H9 (cell line): Measurements from ENCODE around the gene ACP2. TPM values are rescaled to one million over a fixed set of nuclear protein-coding genes. Genes with fewer than 3 reads are reported as not detected.

Experiments
- DNase-seq: peaks from one replicate; pipeline ENCODE4 v3.0.0-alpha.2; 2017
- H2AFZ ChIP-seq: one replicate; pipeline ENCODE4 v1.6.1; 2013; ENCODE audit warnings: mild to moderate bottlenecking, low read length, control low read depth, moderate library complexity
- H2AK5ac ChIP-seq: 2 replicates; pipeline ENCODE4 v1.6.1; 2013; ENCODE audit warnings: low read length, control low read depth, mixed read lengths; ENCODE audit not compliant: insufficient read length
- H2BK120ac ChIP-seq: one replicate; pipeline ENCODE4 v1.6.1; 2013; ENCODE audit warnings: low read depth, mild to moderate bottlenecking, low read length, control low read depth, inconsistent platforms; ENCODE audit not compliant: poor library complexity, severe bottlenecking
- H2BK12ac ChIP-seq: 2 replicates; pipeline ENCODE4 v1.6.1; 2013; ENCODE audit warnings: low read length, control low read depth, mixed read lengths, low read depth; ENCODE audit not compliant: insufficient read length
- H2BK15ac ChIP-seq: 2 replicates; pipeline ENCODE4 v1.6.1; 2013; ENCODE audit warnings: low read depth, low read length, control low read depth
- H2BK20ac ChIP-seq: one replicate; pipeline ENCODE4 v1.6.1; 2013; ENCODE audit warnings: low read depth, mild to moderate bottlenecking, low read length, control low read depth, inconsistent platforms; ENCODE audit not compliant: poor library complexity, severe bottlenecking
- H2BK5ac ChIP-seq: 2 replicates; pipeline ENCODE4 v1.6.1; 2013; ENCODE audit warnings: low read length, control low read depth, mixed read lengths; ENCODE audit not compliant: insufficient read length
- H3K14ac ChIP-seq: 2 replicates; pipeline ENCODE4 v1.6.1; 2013; ENCODE audit warnings: low read length, control low read depth; ENCODE audit not compliant: insufficient read depth
- H3K18ac ChIP-seq: 2 replicates; pipeline ENCODE4 v1.6.1; 2013; ENCODE audit warnings: low read depth, mild to moderate bottlenecking, mixed read lengths, low read length, control low read depth; ENCODE audit not compliant: insufficient read length
- H3K23ac ChIP-seq: 2 replicates; pipeline ENCODE4 v1.6.1; 2013; ENCODE audit warnings: low read length, control low read depth, mixed read lengths, low read depth; ENCODE audit not compliant: insufficient read length
- H3K23me2 ChIP-seq: 2 replicates; pipeline ENCODE4 v1.6.1; 2013; ENCODE audit warnings: low read depth, mild to moderate bottlenecking, mixed read lengths, low read length, control low read depth; ENCODE audit not compliant: insufficient read length, poor library complexity, severe bottlenecking
- H3K27ac ChIP-seq: 2 replicates; pipeline ENCODE4 v1.5.1; 2013; ENCODE audit warnings: low read length, control low read depth, mixed read lengths, low read depth; ENCODE audit not compliant: insufficient read length
- H3K27me3 ChIP-seq: 2 replicates; pipeline ENCODE4 v1.6.1; 2013; ENCODE audit warnings: low read length, control low read depth, inconsistent platforms; ENCODE audit not compliant: insufficient read depth
- H3K4ac ChIP-seq: 2 replicates; pipeline ENCODE4 v1.6.1; 2013; ENCODE audit warnings: low read depth, mild to moderate bottlenecking, control low read depth, inconsistent platforms, low read length, moderate library complexity
- H3K4me1 ChIP-seq: 2 replicates; pipeline ENCODE4 v1.6.1; 2013; ENCODE audit warnings: low read length, control low read depth, inconsistent platforms; ENCODE audit not compliant: insufficient read depth
- H3K4me2 ChIP-seq: 2 replicates; pipeline ENCODE4 v1.6.1; 2013; ENCODE audit warnings: low read length, control low read depth, mixed read lengths; ENCODE audit not compliant: insufficient read length, insufficient read depth
- H3K56ac ChIP-seq: 2 replicates; pipeline ENCODE4 v1.6.1; 2013; ENCODE audit warnings: low read depth, mild to moderate bottlenecking, mixed read lengths, low read length, control low read depth; ENCODE audit not compliant: insufficient read length
- H3K79me1 ChIP-seq: 2 replicates; pipeline ENCODE4 v1.6.1; 2013; ENCODE audit warnings: low read depth, mild to moderate bottlenecking, moderate library complexity, low read length, control low read depth, inconsistent platforms; ENCODE audit not compliant: insufficient read depth, poor library complexity, severe bottlenecking
- H3K79me2 ChIP-seq: 2 replicates; pipeline ENCODE4 v1.6.1; 2013; ENCODE audit warnings: low read length, control low read depth, inconsistent platforms; ENCODE audit not compliant: insufficient read depth
- H3K9ac ChIP-seq: 2 replicates; pipeline ENCODE4 v1.6.1; 2013; ENCODE audit warnings: low read length, control low read depth, mixed read lengths; ENCODE audit not compliant: insufficient read length; ENCODE audit errors: extremely low read depth
- H3K9me3 ChIP-seq: one replicate; pipeline ENCODE4 v1.6.1; 2013; ENCODE audit warnings: low read depth, low read length, inconsistent platforms; ENCODE audit not compliant: control insufficient read depth
- H3T11ph ChIP-seq: one replicate; pipeline ENCODE4 v1.6.1; 2013; ENCODE audit warnings: mild to moderate bottlenecking, low read length, control low read depth, inconsistent platforms
- H4K20me1 ChIP-seq: one replicate; pipeline ENCODE4 v1.6.1; 2013; ENCODE audit not compliant: control insufficient read depth, insufficient read length, insufficient read depth
- H4K5ac ChIP-seq: 2 replicates; pipeline ENCODE4 v1.6.1; 2013; ENCODE audit warnings: low read depth, mild to moderate bottlenecking, mixed read lengths, low read length, control low read depth; ENCODE audit not compliant: insufficient read length
- H4K8ac ChIP-seq: replicated peaks from 2 replicates; pipeline ENCODE4 v1.6.1; 2013; ENCODE audit warnings: low read length, control low read depth, mixed read lengths, low read depth; ENCODE audit not compliant: insufficient read length
- H4K91ac ChIP-seq: 2 replicates; pipeline ENCODE4 v1.6.1; 2013; ENCODE audit warnings: low read depth, mild to moderate bottlenecking, moderate library complexity, mixed read lengths, low read length, control low read depth; ENCODE audit not compliant: insufficient read length
- H3K27ac Mint-ChIP-seq, 3 experiments: 2 replicates in 2 of 3; 3 replicates in 1 of 3; pipeline ENCODE4 v1.8.0; 2020 to 2021; ENCODE audit warnings: mixed read lengths in 3 of 3, mild to moderate bottlenecking in 1 of 3, moderate library complexity in 1 of 3
- H3K27me3 Mint-ChIP-seq: 2 replicates; pipeline ENCODE4 v1.8.0; 2021; ENCODE audit warnings: low read depth, mild to moderate bottlenecking, moderate library complexity, mixed read lengths
- H3K36me3 Mint-ChIP-seq, 3 experiments: 2 replicates in 2 of 3; 3 replicates in 1 of 3; pipeline ENCODE4 v1.8.0; 2020 to 2021; ENCODE audit warnings: low read depth in 3 of 3, mixed read lengths in 3 of 3; ENCODE audit not compliant: insufficient read depth in 1 of 3
- H3K4me1 Mint-ChIP-seq, 2 experiments: 2 replicates each; pipeline ENCODE4 v1.8.0; 2020; ENCODE audit warnings: mixed read lengths in 2 of 2
- H3K4me3 Mint-ChIP-seq, 2 experiments: 2 replicates in 1 of 2; 3 replicates in 1 of 2; pipeline ENCODE4 v1.8.0; 2020 to 2021; ENCODE audit warnings: mild to moderate bottlenecking in 2 of 2, mixed read lengths in 2 of 2, moderate library complexity in 1 of 2
- H3K9me3 Mint-ChIP-seq, 2 experiments: 2 replicates in 1 of 2; 3 replicates in 1 of 2; pipeline ENCODE4 v1.8.0; 2020; ENCODE audit warnings: mild to moderate bottlenecking in 2 of 2, mixed read lengths in 2 of 2, moderate library complexity in 1 of 2
- WGBS: extraction: QIAGEN DNeasy Blood & Tissue Kit; methylation state at CpG from one replicate; pipeline ENCODE4 v1.1.7; 2013; ENCODE audit warnings: missing lambda C conversion rate, low lambda C conversion rate, mixed read lengths; ENCODE audit not compliant: insufficient read length; ENCODE audit errors: extremely low coverage; 5-methylcytosine and 5-hydroxymethylcytosine counted together
- total RNA-seq: library from RNA; stranded (reverse); gene quantifications from 2 replicates; pipeline ENCODE4 v1.2.1, GENCODE V29; 2021
- TF ChIP-seq, protein P1 (sequence below): fragments of 200-600 bp; sonication (generic); conservative IDR thresholded peaks from 3 replicates; pipeline ENCODE4 v1.8.0; 2021; ENCODE audit warnings: antibody characterized with exemption, mild to moderate bottlenecking

Gene ACP2
- total RNA-seq, 1 experiment from 2014 or later = 29.5 TPM

DNA sequence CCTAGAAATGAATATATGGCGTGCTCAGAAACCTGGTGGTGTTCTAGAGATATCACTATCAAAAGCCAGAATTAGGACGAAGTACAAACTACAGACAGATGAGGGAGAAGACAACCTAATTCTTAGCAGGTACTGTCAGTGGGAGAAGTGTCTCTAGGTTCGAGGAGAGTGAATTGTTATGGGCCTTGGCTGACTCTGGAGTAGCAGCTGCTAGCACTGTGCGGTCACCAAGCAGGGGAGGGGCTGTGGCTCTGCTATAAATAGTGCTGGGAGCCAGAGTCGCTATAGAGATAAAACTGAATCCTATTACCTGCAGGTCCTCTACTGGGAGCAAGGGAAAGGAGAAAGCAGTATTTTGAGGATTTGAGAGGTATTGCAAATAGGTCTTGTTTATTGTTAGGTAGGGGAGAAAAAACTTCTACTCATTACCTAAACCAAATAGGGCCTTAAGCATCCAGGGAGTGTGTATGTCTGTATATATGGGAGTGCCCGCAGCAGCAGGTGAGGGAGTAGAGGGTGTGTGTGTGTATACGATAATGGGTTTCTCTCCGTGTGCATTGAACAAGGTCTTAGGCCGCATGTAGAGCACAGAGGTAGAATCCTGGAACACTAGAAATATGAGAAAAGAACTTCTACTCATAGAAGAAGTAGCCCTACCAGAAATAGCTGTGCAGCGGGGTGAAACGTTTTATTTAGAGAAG lies 23.5 kb upstream of the ACP2 start:
- H3K4me1 Mint-ChIP-seq = peaks cover 36 to 45% of the 10 kb centered on the region in 2 experiments
- Histone ChIP-seq H3K27me3 (no peaks in the 10 kb centered on the region), H3K23me2 (peaks cover 13% of the 10 kb centered on the region), H2AK5ac (no peak overlapping the region), H2AFZ (no peak overlapping the region), H2BK120ac (no peak overlapping the region), H3K56ac (no peak overlapping the region), H3K9ac (no peak overlapping the region), H3K79me1 (no peaks in the 10 kb centered on the region), H4K91ac (no peak overlapping the region), H3K4me1 (peaks cover 7% of the 10 kb centered on the region; the same call in 1 of the 2 replicates), H4K8ac (no peak overlapping the region), H3K23ac (no peak overlapping the region), H3K14ac (no peak overlapping the region), H3T11ph (no peak overlapping the region), H3K18ac (no peak overlapping the region), H2BK5ac (no peak overlapping the region), H2BK12ac (no peak overlapping the region), H4K20me1 (no peaks in the 10 kb centered on the region), H3K9me3 (no peaks in the 10 kb centered on the region), H3K4me2 (no peak overlapping the region), H4K5ac (no peak overlapping the region), H2BK15ac (no peak overlapping the region), H2BK20ac (no peak overlapping the region), H3K27ac (no peak overlapping the region), H3K4ac (no peak overlapping the region), H3K79me2 (peaks cover 12% of the 10 kb centered on the region; the same call in 1 of the 2 replicates)
- TF ChIP-seq, protein P1, sequence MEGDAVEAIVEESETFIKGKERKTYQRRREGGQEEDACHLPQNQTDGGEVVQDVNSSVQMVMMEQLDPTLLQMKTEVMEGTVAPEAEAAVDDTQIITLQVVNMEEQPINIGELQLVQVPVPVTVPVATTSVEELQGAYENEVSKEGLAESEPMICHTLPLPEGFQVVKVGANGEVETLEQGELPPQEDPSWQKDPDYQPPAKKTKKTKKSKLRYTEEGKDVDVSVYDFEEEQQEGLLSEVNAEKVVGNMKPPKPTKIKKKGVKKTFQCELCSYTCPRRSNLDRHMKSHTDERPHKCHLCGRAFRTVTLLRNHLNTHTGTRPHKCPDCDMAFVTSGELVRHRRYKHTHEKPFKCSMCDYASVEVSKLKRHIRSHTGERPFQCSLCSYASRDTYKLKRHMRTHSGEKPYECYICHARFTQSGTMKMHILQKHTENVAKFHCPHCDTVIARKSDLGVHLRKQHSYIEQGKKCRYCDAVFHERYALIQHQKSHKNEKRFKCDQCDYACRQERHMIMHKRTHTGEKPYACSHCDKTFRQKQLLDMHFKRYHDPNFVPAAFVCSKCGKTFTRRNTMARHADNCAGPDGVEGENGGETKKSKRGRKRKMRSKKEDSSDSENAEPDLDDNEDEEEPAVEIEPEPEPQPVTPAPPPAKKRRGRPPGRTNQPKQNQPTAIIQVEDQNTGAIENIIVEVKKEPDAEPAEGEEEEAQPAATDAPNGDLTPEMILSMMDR = no peak
- no peak for DNase-seq
- WGBS = no CpG with 5 or more reads among the region's 11 CpGs
- no peaks in the 10 kb centered on the region for H3K27me3 Mint-ChIP-seq
- peak overlapping the region; percentile 19 to 87; a peak in 2 of 5 replicates for H3K4me3 Mint-ChIP-seq
- no peak overlapping the region for H3K27ac Mint-ChIP-seq
- H3K9me3 Mint-ChIP-seq = no peaks in the 10 kb centered on the region
- H3K36me3 Mint-ChIP-seq = peaks cover 16 to 30% (median 25%) of the 10 kb centered on the region in 3 experiments; a peak in 6 of 7 replicates
